Activated B cell treated with CpG ODN at 0.5 μM for 24 hours (primary cell): ENCODE data around the gene HSF4. TPM values are rescaled to one million over a fixed set of nuclear protein-coding genes. Genes with fewer than 3 reads are reported as not detected.
A peak's percentile ranks its signal among the peaks of the same experiment; 100 is the strongest.

Source experiments
- ATAC-seq: fragments of 200-7000 bp; cut with Tn5 transposase; one replicate; pipeline ENCODE4 v1.10.0; 2021; ENCODE audit warnings: low read depth, mild to moderate bottlenecking, moderate library complexity
- CTCF ChIA-PET: fragments of 350-600 bp; sonication (Branson Sonifier 250); formaldehyde crosslinking; loops from one replicate; lab custom pipeline; 2021; ENCODE audit warnings: antibody characterized with exemption; lab: Charles Lee
- POLR2A ChIA-PET: fragments of 350-600 bp; sonication (Branson Sonifier 250); formaldehyde crosslinking; loops from one replicate; lab custom pipeline; 2021; ENCODE audit warnings: antibody characterized with exemption; lab: Charles Lee
- DNase-seq: peaks from one replicate; pipeline ENCODE4 v3.0.0; 2022
- H3K27ac Mint-ChIP-seq: one replicate; pipeline ENCODE4 v1.8.0; 2020; ENCODE audit warnings: mixed read lengths
- H3K27me3 Mint-ChIP-seq: one replicate; pipeline ENCODE4 v1.8.0; 2021; ENCODE audit warnings: mixed read lengths
- H3K36me3 Mint-ChIP-seq: one replicate; pipeline ENCODE4 v1.8.0; 2021; ENCODE audit warnings: low read depth, mixed read lengths
- H3K4me1 Mint-ChIP-seq: one replicate; pipeline ENCODE4 v1.8.0; 2021; ENCODE audit warnings: mixed read lengths
- H3K4me3 Mint-ChIP-seq: one replicate; pipeline ENCODE4 v1.8.0; 2020; ENCODE audit warnings: mild to moderate bottlenecking, mixed read lengths
- H3K9me3 Mint-ChIP-seq: one replicate; pipeline ENCODE4 v1.8.0; 2020; ENCODE audit warnings: mixed read lengths
- intact Hi-C: fragments of 100-400 bp; cut with micrococcal nuclease; formaldehyde crosslinking; loops from one replicate; pipeline ENCODE4 v1.15.1; 2024
- total RNA-seq: library from RNA; stranded (reverse); gene quantifications from 2 replicates; pipeline ENCODE4 v1.2.3, GENCODE V29; 2022
- TF ChIP-seq, protein P1 (sequence below): fragments of 200-600 bp; IDR thresholded peaks from one replicate; pipeline ENCODE4 v1.8.0; 2022; ENCODE audit warnings: antibody characterized with exemption, mild to moderate bottlenecking

HSF4 gene
- total RNA-seq, 1 donor from 2014 or later: 5.9 TPM

DNA sequence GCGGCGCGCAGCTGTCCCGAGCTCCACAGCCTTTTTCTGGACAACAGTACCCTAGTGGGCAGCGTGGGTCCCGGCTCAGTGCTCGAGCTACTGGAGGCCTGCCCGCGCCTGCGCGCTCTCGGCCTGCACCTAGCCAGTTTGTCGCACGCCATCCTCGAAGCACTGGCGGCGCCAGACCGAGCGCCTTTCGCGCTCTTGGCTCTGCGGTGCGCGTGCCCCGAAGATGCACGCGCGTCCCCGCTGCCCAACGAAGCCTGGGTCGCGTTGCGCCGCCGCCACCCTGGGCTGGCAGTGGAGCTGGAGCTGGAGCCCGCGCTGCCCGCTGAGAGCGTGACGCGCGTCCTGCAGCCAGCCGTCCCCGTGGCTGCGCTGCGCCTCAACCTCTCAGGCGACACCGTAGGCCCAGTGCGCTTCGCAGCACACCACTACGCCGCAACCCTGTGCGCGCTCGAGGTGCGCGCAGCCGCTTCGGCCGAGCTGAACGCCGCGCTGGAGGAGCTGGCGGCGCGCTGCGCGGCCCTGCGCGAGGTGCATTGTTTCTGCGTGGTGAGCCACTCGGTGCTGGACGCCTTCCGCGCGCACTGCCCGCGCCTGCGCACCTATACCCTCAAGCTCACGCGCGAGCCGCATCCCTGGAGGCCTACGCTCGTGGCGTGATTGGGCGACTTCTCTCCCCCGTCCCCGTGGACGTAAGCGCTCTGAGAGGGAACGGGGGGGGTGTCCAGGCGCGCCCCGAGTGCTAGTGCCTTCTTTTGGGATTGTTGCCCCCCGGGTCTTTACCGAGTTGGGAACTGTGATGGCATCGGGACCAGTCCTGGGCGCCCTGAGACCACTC is 1.2 kb upstream of the HSF4 start:
- H3K9me3 Mint-ChIP-seq: no peaks in the 10 kb centered on the region
- ChIA-PET POLR2A (interaction anchor here (0.6 to 1.1 kb wide), 6 partner anchors 9 to 300 kb away, joined by 3 to 5 read pairs (median 4); partner anchors contain the start of genes B3GNT9 and MATCAP1), CTCF (interaction anchor here (0.7 to 1.3 kb wide), 2 partner anchors 8 to 64 kb away, joined by 3 read pairs; partner anchors contain the start of gene TMEM208)
- TF ChIP-seq, protein P1, sequence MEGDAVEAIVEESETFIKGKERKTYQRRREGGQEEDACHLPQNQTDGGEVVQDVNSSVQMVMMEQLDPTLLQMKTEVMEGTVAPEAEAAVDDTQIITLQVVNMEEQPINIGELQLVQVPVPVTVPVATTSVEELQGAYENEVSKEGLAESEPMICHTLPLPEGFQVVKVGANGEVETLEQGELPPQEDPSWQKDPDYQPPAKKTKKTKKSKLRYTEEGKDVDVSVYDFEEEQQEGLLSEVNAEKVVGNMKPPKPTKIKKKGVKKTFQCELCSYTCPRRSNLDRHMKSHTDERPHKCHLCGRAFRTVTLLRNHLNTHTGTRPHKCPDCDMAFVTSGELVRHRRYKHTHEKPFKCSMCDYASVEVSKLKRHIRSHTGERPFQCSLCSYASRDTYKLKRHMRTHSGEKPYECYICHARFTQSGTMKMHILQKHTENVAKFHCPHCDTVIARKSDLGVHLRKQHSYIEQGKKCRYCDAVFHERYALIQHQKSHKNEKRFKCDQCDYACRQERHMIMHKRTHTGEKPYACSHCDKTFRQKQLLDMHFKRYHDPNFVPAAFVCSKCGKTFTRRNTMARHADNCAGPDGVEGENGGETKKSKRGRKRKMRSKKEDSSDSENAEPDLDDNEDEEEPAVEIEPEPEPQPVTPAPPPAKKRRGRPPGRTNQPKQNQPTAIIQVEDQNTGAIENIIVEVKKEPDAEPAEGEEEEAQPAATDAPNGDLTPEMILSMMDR: no peak
- H3K27ac Mint-ChIP-seq: no peak overlapping the region
- peaks cover 45% of the 10 kb centered on the region for H3K4me1 Mint-ChIP-seq
- H3K36me3 Mint-ChIP-seq: peaks cover 3% of the 10 kb centered on the region
- ATAC-seq (no peak), DNase-seq (no peak)
- H3K27me3 Mint-ChIP-seq: peaks cover 44% of the 10 kb centered on the region
- H3K4me3 Mint-ChIP-seq: peak overlapping the region; percentile 56
- intact Hi-C loops: loop anchor here (5.0 kb wide), 1 partner anchor 1374 kb away; the partner anchor contains the start of gene ZFP90

DNA sequence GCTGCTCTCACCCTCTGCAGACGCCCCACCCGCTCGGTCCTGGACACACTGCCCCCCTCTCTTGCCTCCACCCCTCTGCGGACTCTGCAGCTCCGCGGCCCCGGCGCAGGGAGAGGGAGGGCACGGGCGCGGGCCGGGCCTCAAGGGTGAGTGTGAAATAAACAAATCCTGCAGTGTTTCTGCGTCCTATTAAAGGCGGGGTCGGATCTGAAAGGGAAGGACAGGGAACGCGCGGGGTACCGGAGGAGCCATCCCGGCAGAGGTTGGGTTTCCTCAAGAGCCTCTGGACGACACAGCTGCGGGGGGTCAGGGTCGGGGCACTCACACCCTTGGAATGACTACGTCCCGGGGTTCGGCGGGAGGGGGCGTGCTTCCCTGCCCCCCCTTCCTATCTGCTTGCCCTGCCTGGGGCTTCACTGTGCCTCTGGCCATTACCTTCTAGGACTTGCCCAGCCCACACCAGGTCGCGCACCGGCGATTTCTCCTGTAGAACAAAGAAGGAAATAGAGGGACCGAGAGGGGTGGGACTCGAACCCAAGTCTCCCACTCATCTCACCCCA is 466 bp upstream of the HSF4 start:
- Mint-ChIP-seq H3K27ac (no peak overlapping the region), H3K27me3 (peaks cover 50% of the 10 kb centered on the region), H3K4me1 (peaks cover 38% of the 10 kb centered on the region), H3K36me3 (peaks cover 3% of the 10 kb centered on the region), H3K4me3 (peak overlapping the region; percentile 56), H3K9me3 (no peaks in the 10 kb centered on the region)
- intact Hi-C loops: loop anchor here (5.0 kb wide), 1 partner anchor 1373 kb away; the partner anchor contains the start of gene ZFP90
- DNase-seq (no peak), ATAC-seq (no peak)
- POLR2A ChIA-PET: interaction anchor here (0.9 to 1.1 kb wide), 2 partner anchors 9 to 19 kb away, joined by 3 to 5 read pairs; partner anchors contain the start of gene MATCAP1
- CTCF ChIA-PET: interaction anchor here (0.7 kb wide), 1 partner anchor 9 kb away, joined by 3 read pairs; no protein-coding TSS in a partner anchor
- TF ChIP-seq, protein P1: no peak

DNA sequence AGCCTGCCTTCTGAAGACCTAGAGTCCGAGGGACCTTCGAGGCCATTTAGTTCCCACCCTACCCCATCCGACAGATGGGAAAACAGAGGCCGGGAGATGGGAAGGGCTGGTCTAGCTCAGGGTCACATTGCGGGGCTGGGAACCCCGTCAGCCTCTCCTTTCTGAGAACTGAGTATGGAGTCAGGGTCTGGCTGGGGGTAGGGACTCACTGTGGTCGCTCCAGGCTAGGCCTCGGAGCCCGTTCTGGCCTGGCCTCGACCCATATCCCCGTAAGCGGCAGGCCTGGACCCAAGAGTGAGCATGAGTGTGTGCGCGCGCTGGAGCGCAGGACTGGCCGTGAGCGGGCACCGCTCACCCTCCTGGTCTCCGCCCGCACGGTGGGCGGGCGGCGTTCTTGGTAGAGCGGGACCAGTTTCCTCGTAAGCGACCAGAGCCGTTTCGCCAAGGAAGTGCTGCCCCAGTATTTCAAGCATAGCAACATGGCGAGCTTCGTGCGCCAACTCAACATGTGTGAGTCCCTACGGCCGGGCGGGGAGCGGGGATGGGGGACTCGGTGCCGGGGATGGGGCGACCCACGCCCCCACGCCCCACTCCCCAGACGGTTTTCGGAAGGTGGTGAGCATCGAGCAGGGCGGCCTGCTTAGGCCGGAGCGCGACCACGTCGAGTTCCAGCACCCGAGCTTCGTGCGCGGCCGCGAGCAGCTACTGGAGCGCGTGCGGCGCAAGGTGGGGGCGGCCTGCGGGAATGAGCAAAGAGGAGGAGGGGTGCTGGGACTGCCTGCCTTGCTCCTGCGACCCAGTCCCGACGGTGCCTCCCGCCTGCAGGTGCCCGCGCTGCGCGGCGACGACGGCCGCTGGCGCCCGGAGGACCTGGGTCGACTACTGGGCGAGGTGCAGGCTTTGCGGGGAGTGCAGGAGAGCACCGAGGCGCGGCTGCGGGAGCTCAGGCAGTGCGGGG is 855 bp downstream of the HSF4 start:
- Mint-ChIP-seq H3K27me3 (peaks cover 57% of the 10 kb centered on the region), H3K9me3 (no peaks in the 10 kb centered on the region), H3K27ac (no peak overlapping the region), H3K4me1 (peaks cover 39% of the 10 kb centered on the region), H3K4me3 (peak overlapping the region; percentile 38), H3K36me3 (no peaks in the 10 kb centered on the region)
- CTCF ChIA-PET: interaction anchor here (0.9 kb wide), 1 partner anchor 10 kb away, joined by 3 read pairs; no protein-coding TSS in a partner anchor
- ATAC-seq (no peak), DNase-seq (no peak)
- TF ChIP-seq, protein P1: no peak
- POLR2A ChIA-PET: interaction anchor here (0.5 to 1.1 kb wide), 2 partner anchors 16 to 79 kb away, joined by 3 to 7 read pairs; no protein-coding TSS in a partner anchor
- intact Hi-C loops: no loop called here

DNA sequence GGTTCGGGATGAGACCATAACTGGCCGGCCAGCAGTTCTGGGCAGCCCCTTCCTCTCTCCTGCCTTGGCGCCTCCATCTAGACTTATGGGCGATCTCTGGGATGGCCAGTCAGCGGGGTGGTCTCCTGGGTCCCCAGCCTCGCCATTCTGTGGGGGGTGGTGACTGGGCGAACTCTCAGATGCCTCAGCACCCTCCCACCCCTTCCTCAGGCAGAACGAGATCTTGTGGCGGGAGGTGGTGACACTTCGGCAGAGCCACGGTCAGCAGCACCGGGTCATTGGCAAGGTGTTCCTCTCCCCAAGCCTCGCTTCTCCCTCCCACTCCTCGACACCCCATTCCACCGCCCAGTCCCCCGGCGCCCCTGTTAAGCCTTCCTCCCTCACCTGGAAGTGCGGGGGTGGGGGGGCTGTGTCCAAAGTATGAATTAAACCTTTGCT is 1.6 kb downstream of the HSF4 start:
- DNase-seq (no peak), ATAC-seq (no peak)
- intact Hi-C loops: no loop called here
- H3K4me3 Mint-ChIP-seq: no peak overlapping the region
- peaks cover 60% of the 10 kb centered on the region for H3K27me3 Mint-ChIP-seq
- H3K4me1 Mint-ChIP-seq: peaks cover 34% of the 10 kb centered on the region
- POLR2A ChIA-PET: no interaction called here
- H3K36me3 Mint-ChIP-seq: no peaks in the 10 kb centered on the region
- TF ChIP-seq, protein P1: no peak
- CTCF ChIA-PET: no interaction called here
- no peaks in the 10 kb centered on the region for H3K9me3 Mint-ChIP-seq
- no peak overlapping the region for H3K27ac Mint-ChIP-seq
